ENCODE measurements around the gene CCDC71. TPM values are rescaled to one million over a fixed set of nuclear protein-coding genes. Genes with fewer than 3 reads are reported as not detected.

The CCDC71 gene
- 10 to 100 TPM; 30.0 to 30.9 TPM for total RNA-seq

GRCh38 chr3:49165771-49166751, at the start of gene CCDC71:
TSS of gene CCDC71 (minus strand) at chr3:49166331. CDS start at chr3:49164208, 2,123 bp downstream.
- no peaks in the 10 kb centered on the region for H3K9me3 Mint-ChIP-seq
- peak within 1 kb of the TSS; percentile 92 for H3K27ac Mint-ChIP-seq
- H3K4me3 Mint-ChIP-seq, result peak within 1 kb of the TSS; percentile 95
- DNase-seq, result peak; percentile 85
- peaks cover 27% of the 10 kb centered on the region for H3K36me3 Mint-ChIP-seq
- H3K27me3 Mint-ChIP-seq, result no peaks in the 10 kb centered on the region
- H3K4me1 Mint-ChIP-seq, result peaks cover 39% of the 10 kb centered on the region

- H3K27ac Mint-ChIP-seq, result no peak overlapping the region
- no peak overlapping the region for H3K4me3 Mint-ChIP-seq
- no peaks in the 10 kb centered on the region for H3K4me1 Mint-ChIP-seq
- no peak for DNase-seq
- no peaks in the 10 kb centered on the region for H3K27me3 Mint-ChIP-seq
- no peaks in the 10 kb centered on the region for H3K9me3 Mint-ChIP-seq
- no peaks in the 10 kb centered on the region for H3K36me3 Mint-ChIP-seq
Observed at GRCh38 chr3:49213998-49214397, 47.9 kb upstream of the CCDC71 start.

- Mint-ChIP-seq H3K4me1 (no peaks in the 10 kb centered on the region), H3K27me3 (no peaks in the 10 kb centered on the region), H3K27ac (no peak overlapping the region), H3K4me3 (no peak overlapping the region), H3K9me3 (no peaks in the 10 kb centered on the region), H3K36me3 (no peaks in the 10 kb centered on the region)
- no peak for DNase-seq
Observed at GRCh38 chr3:49213541-49213943, 47.4 kb upstream of the CCDC71 start.

GRCh38 chr3:49199900-49200281, 33.8 kb upstream of the CCDC71 start:
- Mint-ChIP-seq H3K36me3 (no peaks in the 10 kb centered on the region), H3K27ac (no peak overlapping the region), H3K9me3 (no peaks in the 10 kb centered on the region), H3K4me3 (no peak overlapping the region), H3K27me3 (peaks cover 27% of the 10 kb centered on the region), H3K4me1 (no peaks in the 10 kb centered on the region)
- DNase-seq, result no peak

GRCh38 chr3:49199239-49199899, 33.2 kb upstream of the CCDC71 start:
- no peaks in the 10 kb centered on the region for H3K9me3 Mint-ChIP-seq
- H3K27me3 Mint-ChIP-seq, result peaks cover 27% of the 10 kb centered on the region
- H3K27ac Mint-ChIP-seq, result no peak overlapping the region
- no peaks in the 10 kb centered on the region for H3K4me1 Mint-ChIP-seq
- DNase-seq, result peak; percentile 10
- no peak overlapping the region for H3K4me3 Mint-ChIP-seq
- H3K36me3 Mint-ChIP-seq, result no peaks in the 10 kb centered on the region

GRCh38 chr3:49198611-49199230, 32.6 kb upstream of the CCDC71 start:
- DNase-seq, result no peak
- Mint-ChIP-seq H3K27me3 (peaks cover 27% of the 10 kb centered on the region), H3K9me3 (no peaks in the 10 kb centered on the region), H3K36me3 (no peaks in the 10 kb centered on the region), H3K4me3 (no peak overlapping the region), H3K4me1 (no peaks in the 10 kb centered on the region), H3K27ac (no peak overlapping the region)

GRCh38 chr3:49198161-49198560, 32.0 kb upstream of the CCDC71 start:
- no peaks in the 10 kb centered on the region for H3K9me3 Mint-ChIP-seq
- H3K4me1 Mint-ChIP-seq, result no peaks in the 10 kb centered on the region
- no peaks in the 10 kb centered on the region for H3K36me3 Mint-ChIP-seq
- DNase-seq, result no peak
- peaks cover 27% of the 10 kb centered on the region for H3K27me3 Mint-ChIP-seq
- H3K27ac Mint-ChIP-seq, result no peak overlapping the region
- H3K4me3 Mint-ChIP-seq, result no peak overlapping the region

GRCh38 chr3:49191741-49192140, 25.6 kb upstream of the CCDC71 start:
- H3K27ac Mint-ChIP-seq, result no peak overlapping the region
- H3K4me1 Mint-ChIP-seq, result no peaks in the 10 kb centered on the region
- H3K27me3 Mint-ChIP-seq, result peaks cover 4% of the 10 kb centered on the region
- H3K9me3 Mint-ChIP-seq, result no peaks in the 10 kb centered on the region
- no peak for DNase-seq
- H3K4me3 Mint-ChIP-seq, result no peak overlapping the region
- no peaks in the 10 kb centered on the region for H3K36me3 Mint-ChIP-seq

GRCh38 chr3:49183873-49184272, 17.7 kb upstream of the CCDC71 start:
- Mint-ChIP-seq H3K4me3 (no peak overlapping the region), H3K9me3 (no peaks in the 10 kb centered on the region), H3K36me3 (no peaks in the 10 kb centered on the region), H3K4me1 (no peaks in the 10 kb centered on the region), H3K27me3 (peaks cover 3% of the 10 kb centered on the region), H3K27ac (no peak overlapping the region)
- DNase-seq, result no peak

- DNase-seq, result no peak
- no peaks in the 10 kb centered on the region for H3K36me3 Mint-ChIP-seq
- H3K4me3 Mint-ChIP-seq, result no peak overlapping the region
- H3K27me3 Mint-ChIP-seq, result peaks cover 4% of the 10 kb centered on the region
- H3K27ac Mint-ChIP-seq, result no peak overlapping the region
- H3K4me1 Mint-ChIP-seq, result no peaks in the 10 kb centered on the region
- no peaks in the 10 kb centered on the region for H3K9me3 Mint-ChIP-seq
Observed at GRCh38 chr3:49182682-49183081, 16.6 kb upstream of the CCDC71 start.

GRCh38 chr3:49181351-49181750, 15.2 kb upstream of the CCDC71 start:
- no peaks in the 10 kb centered on the region for H3K36me3 Mint-ChIP-seq
- no peaks in the 10 kb centered on the region for H3K9me3 Mint-ChIP-seq
- peaks cover 4% of the 10 kb centered on the region for H3K27me3 Mint-ChIP-seq
- H3K4me1 Mint-ChIP-seq, result no peaks in the 10 kb centered on the region
- no peak overlapping the region for H3K4me3 Mint-ChIP-seq
- DNase-seq, result no peak
- H3K27ac Mint-ChIP-seq, result no peak overlapping the region

GRCh38 chr3:49180116-49180515, 14.0 kb upstream of the CCDC71 start:
- Mint-ChIP-seq H3K9me3 (no peaks in the 10 kb centered on the region), H3K4me1 (no peaks in the 10 kb centered on the region), H3K4me3 (no peak overlapping the region), H3K27ac (no peak overlapping the region), H3K36me3 (no peaks in the 10 kb centered on the region), H3K27me3 (peaks cover 4% of the 10 kb centered on the region)
- no peak for DNase-seq

GRCh38 chr3:49177073-49177472, 10.9 kb upstream of the CCDC71 start:
- Mint-ChIP-seq H3K4me3 (no peak overlapping the region), H3K4me1 (peaks cover 7% of the 10 kb centered on the region), H3K36me3 (no peaks in the 10 kb centered on the region), H3K9me3 (no peaks in the 10 kb centered on the region), H3K27ac (no peak overlapping the region), H3K27me3 (peaks cover 4% of the 10 kb centered on the region)
- DNase-seq, result no peak

- peaks cover 4% of the 10 kb centered on the region for H3K27me3 Mint-ChIP-seq
- H3K9me3 Mint-ChIP-seq, result no peaks in the 10 kb centered on the region
- H3K36me3 Mint-ChIP-seq, result no peaks in the 10 kb centered on the region
- H3K27ac Mint-ChIP-seq, result no peak overlapping the region
- DNase-seq, result no peak
- peaks cover 15% of the 10 kb centered on the region for H3K4me1 Mint-ChIP-seq
- H3K4me3 Mint-ChIP-seq, result no peak overlapping the region
Observed at GRCh38 chr3:49175530-49175929, 9.4 kb upstream of the CCDC71 start.

- peaks cover 18% of the 10 kb centered on the region for H3K4me1 Mint-ChIP-seq
- peaks cover 4% of the 10 kb centered on the region for H3K27me3 Mint-ChIP-seq
- H3K36me3 Mint-ChIP-seq, result no peaks in the 10 kb centered on the region
- DNase-seq, result no peak
- H3K9me3 Mint-ChIP-seq, result no peaks in the 10 kb centered on the region
- no peak overlapping the region for H3K4me3 Mint-ChIP-seq
- H3K27ac Mint-ChIP-seq, result no peak overlapping the region
Observed at GRCh38 chr3:49174397-49174985, 8.4 kb upstream of the CCDC71 start.
